ENCODE data around the gene SVOP.

Gene SVOP

DNA sequence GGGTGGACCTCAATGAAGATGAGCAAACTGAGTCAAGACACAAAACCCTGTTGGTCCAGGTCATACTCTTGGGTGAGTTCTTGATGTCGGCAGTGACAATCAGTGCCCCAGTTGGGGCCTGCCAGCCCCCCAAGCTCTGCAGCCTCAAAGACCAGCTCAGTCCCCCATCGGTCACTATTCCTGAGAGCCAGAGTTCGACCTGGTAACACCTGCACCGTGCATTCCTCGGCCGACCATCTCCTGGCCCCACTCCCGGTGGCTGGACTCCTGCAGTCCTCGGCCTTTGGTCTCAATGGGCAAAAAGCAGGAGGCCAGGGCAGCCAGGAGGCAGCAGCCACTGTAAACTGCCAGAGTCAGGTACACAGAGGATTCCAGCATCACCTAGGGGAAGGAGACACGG, 108.5 kb downstream of the SVOP start:
- in situ Hi-C loops (cut with HindIII; ENCODE audit: low pct_ligation_motif_present, low pct_unique_long_range_greater_than_20kb, low sequenced_read_pairs), result no loop called here
- no peak for DNase-seq

DNA sequence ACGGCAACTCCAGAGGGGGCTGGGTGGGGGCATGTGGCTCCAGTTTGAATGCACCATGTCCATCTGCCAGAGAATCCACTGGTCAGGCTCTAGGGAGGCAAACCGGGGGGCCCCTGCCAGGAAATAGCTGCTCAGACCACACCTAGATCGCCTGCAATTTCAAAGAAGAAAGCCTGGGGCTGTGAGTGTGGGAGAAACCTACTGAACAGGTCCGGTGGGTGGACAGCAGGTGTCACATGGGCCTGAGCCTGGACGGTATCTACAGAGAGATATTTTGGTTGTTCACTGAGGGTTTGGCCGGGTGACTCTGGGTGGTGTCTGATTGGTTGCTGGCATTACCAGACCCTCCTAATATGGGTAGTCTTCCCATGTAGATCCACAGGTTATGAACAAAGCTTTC, 109.0 kb downstream of the SVOP start:
- no peak for DNase-seq
- in situ Hi-C loops (cut with HindIII; ENCODE audit: low pct_ligation_motif_present, low pct_unique_long_range_greater_than_20kb, low sequenced_read_pairs), result no loop called here

DNA sequence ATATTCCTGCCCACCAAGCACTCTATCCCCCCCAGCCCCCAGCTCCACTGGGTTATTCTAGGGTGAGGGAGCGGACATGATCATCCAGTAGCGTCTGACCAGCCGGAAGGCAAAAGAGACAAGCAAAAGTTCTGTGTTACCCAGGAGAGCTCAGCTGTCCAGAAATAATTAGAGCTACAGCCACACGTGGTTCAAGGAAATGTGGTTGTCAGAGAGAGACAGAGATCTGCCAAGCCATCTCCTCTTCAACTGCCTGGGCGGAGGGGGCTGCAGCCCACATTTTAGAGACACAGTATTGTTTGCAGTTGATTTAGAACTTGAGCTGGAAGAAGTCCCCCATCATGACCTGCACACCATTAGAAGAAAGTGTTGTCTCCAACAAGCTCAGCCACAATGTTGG, 110.5 kb downstream of the SVOP start:
- in situ Hi-C loops (cut with HindIII; ENCODE audit: low pct_ligation_motif_present, low pct_unique_long_range_greater_than_20kb, low sequenced_read_pairs), result no loop called here
- DNase-seq, result no peak

DNA sequence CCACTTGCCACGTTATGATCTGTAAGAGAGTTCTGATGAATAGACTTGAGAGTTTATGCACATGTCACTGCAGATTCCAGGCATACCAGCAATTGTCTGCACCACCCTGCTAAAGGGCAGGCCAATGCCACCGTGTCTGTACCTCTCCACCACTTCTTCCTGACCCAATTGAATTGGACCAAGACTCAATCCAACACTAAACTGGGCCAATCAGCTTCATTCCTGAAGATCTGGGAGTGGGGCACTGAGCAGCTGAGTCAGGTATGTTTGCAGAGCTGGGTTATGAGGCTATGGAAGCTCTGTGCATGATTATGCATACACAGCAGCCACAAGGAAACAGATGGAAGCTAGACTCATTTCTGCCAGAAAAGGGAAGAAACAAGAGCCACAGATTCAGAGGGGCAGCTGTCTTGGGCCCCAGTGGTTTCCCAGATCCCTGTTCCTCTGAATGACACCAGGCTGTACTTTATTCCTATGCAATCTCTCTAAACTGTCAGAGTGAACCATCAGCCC, 113.0 kb downstream of the SVOP start:
- DNase-seq, result peak; percentile 27
- in situ Hi-C loops (cut with HindIII; ENCODE audit: low pct_ligation_motif_present, low pct_unique_long_range_greater_than_20kb, low sequenced_read_pairs), result no loop called here

DNA sequence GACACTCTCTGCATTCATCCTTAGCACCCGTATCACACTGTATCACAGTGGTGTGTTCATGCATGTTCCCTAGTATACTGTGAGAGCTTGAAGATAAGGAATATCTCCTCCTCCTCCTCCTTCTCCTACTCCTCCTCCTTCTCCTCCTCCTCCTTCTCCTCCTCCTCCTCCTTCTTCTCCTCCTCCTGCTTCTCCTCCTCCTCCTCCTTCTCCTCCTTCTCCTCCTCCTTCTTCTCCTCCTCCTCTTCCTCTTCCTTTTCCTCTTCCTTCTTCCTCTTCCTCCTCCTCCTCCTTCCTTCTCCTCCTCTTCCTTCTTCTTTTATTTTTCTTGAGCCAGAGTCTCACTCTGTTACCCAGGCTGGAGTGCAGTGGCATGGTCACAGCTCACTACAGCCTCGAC, 113.9 kb downstream of the SVOP start:
- in situ Hi-C loops (cut with HindIII; ENCODE audit: low pct_ligation_motif_present, low pct_unique_long_range_greater_than_20kb, low sequenced_read_pairs), result no loop called here
- DNase-seq, result no peak

DNA sequence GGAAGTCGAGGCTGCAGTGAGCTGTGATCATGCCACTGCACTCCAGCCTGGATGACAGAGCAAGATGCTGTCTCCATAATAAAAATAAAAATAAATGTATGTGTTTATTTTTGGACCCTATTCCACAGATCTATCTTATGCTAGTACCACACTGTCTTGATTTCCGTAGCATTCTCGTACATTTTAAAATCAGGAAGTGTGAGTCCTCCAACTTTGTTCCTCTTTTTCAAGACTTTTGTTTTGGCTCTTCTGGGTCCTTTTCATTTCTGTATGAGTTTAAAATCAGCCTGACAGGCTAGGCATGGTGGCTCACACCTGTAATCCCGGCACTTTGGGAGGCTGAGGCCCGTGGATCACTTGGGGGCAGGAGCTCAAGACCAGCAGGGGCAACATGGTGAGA, 115.1 kb downstream of the SVOP start:
- DNase-seq, result no peak
- in situ Hi-C loops (cut with HindIII; ENCODE audit: low pct_ligation_motif_present, low pct_unique_long_range_greater_than_20kb, low sequenced_read_pairs), result no loop called here

DNA sequence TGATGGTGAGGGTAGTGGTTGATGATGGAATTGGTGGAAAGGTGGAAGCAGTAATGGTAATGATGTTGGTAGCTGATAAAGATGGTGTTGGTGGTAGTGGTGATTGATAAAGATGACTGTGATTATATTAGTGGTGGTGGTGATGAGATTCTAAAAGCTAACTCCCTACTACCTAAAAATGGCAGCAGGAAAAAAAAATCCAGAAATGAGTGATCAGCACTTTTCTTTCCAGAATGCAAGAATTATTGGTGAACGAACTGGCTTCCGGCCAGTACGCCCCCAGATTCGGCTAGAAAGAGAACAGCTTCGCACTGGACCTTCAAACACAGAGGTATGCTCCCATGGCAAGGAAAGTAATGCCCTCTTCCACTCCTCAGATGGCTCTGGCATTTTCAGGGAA, 121.7 kb downstream of the SVOP start:
- in situ Hi-C loops (cut with HindIII; ENCODE audit: low pct_ligation_motif_present, low pct_unique_long_range_greater_than_20kb, low sequenced_read_pairs), result no loop called here

DNA sequence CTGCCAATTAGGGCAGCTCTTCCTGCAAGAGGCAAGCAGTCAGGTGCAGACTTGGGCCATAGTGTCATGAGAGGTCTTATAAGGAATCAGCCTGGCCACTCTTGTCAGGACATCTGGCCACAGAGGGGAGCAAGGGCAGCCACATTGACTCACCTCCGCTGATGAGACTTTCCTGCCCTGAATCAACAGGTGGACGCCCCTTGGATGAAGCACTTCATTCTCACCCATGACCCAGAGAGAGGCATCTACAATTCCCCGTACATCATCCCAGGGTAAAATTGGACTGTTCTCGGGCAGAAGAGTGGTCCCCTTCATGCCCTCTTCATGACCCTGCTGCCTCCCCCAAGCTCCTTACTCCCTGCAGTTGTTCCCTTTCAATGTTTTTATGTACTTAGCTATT, 124.1 kb downstream of the SVOP start:
- in situ Hi-C loops (cut with HindIII; ENCODE audit: low pct_ligation_motif_present, low pct_unique_long_range_greater_than_20kb, low sequenced_read_pairs), result no loop called here
- DNase-seq, result no peak

More for the DNA sequence above, 121.7 kb downstream of the SVOP start:
- DNase-seq, result no peak

DNA sequence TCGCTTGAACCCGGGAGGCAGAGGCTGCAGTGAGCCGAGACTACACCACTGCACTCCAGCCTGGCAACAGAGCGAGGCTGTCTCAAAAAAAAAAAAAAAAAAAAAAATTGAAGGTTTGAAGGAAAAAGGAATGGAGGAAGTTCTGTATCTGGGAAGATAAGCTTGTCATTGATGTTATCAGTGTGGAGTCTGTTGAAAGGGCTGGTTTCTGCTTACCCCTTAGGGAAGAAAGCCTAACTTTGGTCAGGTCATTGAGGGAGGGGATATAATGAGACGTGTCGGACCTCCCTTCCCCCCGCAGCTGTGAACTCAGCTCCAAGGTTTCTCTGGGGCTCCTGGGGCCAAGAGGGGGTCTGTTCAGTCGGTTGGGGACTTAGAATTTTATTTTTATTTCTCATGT, 124.5 kb downstream of the SVOP start:
- no peak for DNase-seq
- in situ Hi-C loops (cut with HindIII; ENCODE audit: low pct_ligation_motif_present, low pct_unique_long_range_greater_than_20kb, low sequenced_read_pairs), result no loop called here

DNA sequence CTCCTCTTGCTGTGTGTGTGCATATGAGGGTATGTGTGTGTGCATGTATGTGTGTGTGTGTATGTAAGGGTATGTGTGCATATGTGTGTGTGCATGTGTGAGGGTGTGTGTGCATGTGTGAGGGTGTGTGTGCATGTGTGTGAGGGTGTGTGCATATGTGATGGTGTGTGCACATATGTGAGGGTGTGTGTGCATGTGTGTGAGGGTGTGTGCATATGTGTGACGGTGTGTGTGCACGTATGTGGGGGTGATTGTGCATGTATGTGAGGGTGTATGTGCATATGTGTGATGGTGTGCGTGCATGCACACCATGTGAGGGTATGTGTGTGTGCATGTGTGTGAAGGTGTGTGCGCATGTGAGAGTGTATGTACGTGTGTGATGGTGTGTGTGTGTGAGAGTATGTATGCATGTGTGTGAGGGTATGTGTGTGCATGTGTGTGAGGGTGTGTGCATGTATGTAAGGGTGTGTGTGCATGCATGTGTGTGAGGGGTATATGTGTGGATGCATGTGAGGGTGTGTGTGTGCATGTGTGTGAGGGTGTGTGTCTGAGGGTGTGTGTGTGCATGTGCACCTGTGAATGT, 125.6 kb downstream of the SVOP start:
- DNase-seq, result no peak
- in situ Hi-C loops (cut with HindIII; ENCODE audit: low pct_ligation_motif_present, low pct_unique_long_range_greater_than_20kb, low sequenced_read_pairs), result no loop called here

DNA sequence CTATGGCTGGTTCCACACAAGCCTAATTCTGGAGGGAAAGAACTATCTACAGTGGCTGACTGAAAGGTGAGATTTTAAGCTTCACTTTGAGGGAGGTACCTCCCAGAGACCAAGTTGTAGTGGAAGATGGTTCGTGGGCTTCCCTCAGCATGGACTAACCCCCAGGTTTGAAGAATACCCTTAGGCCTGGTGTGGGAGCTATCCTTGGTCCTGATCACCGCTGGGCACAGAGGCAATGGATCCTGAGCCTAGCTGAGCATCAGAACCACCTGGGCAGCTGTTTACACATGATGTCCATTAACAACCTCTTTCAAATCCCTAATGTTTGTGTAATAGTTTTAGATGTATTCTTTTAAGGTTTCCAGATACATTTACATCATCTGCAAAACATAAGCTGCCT, 130.7 kb downstream of the SVOP start:
- in situ Hi-C loops (cut with HindIII; ENCODE audit: low pct_ligation_motif_present, low pct_unique_long_range_greater_than_20kb, low sequenced_read_pairs), result no loop called here
- DNase-seq, result peak; percentile 32

DNA sequence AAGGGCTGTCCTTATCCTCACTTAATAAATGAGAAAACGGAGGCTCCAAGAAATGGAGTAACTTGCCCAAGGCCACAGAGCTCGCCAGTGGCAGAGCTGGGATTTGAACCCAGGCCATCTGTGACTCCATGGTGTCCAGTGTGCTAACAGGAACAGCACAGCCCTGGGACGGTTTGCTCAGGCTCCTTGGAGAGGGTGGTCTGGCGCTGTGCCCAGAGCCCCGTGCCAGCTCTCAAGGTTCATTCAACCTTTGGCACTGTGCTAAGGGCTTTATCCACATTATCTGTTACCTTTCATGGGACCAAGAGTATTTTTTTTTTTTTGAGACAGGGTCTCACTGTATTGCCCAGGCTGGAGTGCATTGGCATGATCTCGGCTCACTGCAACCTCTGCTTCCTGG, 132.8 kb downstream of the SVOP start:
- in situ Hi-C loops (cut with HindIII; ENCODE audit: low pct_ligation_motif_present, low pct_unique_long_range_greater_than_20kb, low sequenced_read_pairs), result no loop called here
- no peak for DNase-seq

DNA sequence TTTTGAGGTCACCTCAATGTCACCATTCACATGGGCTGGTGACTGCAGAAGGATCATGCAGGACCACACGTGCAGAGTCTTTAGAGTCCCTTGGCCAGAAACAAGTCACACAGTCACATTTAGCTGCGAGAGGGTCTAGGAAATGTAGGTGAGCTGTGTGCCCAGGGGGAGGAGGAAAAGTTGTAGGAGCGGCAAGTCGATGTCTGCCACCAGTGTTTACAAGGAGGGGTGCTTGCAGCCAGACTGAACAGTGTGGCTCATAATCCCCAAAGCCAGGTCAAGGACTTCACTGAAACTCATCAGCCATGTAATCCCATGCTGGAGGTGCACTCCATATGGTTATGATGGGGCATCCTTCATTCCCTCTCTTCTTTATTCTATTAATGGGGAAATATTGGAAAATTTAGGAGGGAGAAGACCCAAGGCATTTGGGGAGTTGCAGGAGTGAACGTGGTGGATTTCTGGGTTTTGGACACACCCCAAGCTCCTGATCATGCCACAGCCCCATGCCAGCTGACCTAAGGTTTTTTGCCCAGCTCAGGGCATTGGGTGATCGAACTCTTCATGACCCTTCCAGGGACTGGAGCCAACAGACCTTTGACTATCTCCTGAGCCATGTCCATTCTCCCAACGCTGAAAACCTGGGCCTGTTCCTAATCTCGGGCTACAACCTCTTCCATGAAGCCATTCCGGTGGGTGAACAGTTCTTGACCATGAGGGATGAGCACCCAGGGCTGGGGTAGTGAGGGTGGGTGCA, 133.8 kb downstream of the SVOP start:
- no peak for DNase-seq
- in situ Hi-C loops (cut with HindIII; ENCODE audit: low pct_ligation_motif_present, low pct_unique_long_range_greater_than_20kb, low sequenced_read_pairs), result no loop called here

DNA sequence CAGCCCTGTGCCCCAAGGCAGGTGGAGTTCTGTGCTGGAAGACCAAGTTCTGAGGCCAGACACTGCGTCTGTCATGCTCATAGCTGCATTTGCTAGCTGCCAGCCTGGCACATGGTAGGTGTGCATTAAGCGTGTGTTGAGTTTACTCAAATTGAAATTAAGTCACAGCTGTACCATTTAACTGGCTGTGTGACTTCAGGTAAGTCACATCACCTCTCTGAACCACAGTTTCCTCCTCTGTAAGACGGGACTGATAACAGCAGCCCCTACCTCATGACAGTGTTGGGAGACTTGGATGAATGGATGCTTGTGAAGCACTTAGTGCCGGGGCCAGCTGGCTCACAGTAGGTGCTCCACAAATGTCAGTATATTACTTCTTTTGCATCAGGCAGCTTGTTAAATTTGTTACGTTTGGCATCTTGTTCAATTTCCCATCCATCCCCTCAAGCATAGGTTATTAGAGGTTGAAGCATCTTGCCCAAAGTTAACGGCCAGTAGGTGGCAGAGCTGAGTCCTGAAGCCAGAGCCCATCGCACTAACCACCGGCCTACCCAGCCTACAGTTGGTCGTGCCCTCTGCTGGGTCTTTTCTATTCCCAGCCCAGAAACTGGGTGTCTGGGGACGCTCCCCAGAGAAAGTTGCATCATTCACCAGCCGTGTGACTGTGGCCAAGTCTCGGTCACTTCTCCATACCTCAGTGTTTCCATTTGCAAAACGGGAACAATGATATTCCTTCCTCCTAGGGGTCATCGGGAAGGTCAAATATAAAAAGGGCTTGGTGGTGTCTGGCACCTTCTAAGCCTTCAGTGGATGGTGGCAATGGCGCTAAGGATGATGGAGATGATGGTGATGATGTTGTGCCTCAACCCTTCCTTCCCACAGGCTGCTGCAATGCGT, 136.5 kb downstream of the SVOP start:
- DNase-seq, result peak; percentile 62
- in situ Hi-C loops (cut with HindIII; ENCODE audit: low pct_ligation_motif_present, low pct_unique_long_range_greater_than_20kb, low sequenced_read_pairs), result no loop called here

DNA sequence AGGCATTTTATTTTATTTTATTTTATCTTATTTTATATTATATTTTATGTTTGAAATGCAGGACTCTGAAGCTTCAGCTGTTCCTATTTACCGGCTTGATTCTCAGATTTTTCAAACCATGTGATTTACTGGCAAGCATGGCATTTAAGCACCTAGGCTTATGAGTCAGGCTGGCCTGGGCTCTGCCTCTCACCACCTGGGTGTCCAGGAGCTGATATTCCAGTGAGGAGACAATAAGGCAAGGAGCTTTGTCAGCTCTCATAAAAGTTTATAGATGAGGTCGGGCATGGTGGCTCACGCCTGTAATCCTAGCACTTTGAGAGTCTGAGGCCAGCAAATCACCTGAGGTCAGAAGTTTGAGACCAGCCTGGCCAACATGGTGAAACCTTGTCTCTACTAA, 138.9 kb downstream of the SVOP start:
- no peak for DNase-seq
- in situ Hi-C loops (cut with HindIII; ENCODE audit: low pct_ligation_motif_present, low pct_unique_long_range_greater_than_20kb, low sequenced_read_pairs), result no loop called here

DNA sequence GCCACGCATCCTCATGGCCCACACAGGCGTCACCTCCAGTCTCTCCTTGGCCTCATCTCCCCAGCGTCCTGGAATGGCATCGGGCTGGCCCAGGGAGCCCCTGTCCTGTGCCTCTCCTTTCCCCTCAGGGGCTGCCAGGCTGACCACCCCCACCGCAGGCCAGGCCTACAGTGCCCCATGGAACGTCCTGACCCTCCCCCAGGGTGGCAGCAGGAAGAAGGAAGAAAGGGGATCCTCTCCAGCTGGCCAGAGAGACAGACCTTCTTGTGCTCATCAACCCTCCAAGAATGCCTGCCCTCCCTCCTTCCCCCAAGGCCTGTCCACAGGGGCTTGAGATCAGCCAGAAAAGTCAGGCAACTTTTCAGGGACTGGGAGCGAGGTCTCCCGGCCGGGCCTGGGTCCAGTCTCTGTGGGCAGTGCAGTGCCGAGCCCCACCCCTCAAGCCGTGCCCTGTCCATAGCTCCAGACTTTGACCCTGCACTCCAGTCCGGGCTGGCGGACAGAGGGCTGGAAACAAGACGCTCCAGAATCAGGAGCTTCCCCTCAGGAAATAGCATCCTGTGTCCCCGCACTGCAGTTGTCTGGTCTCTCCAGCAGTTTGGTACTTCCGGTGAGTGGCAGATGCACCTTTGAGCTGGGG, 141.1 kb downstream of the SVOP start, which contains the start of gene DAO:
DAO (plus strand) TSS at position 478 of the 640 bp plus-strand sequence. CDS start 4,915 bp downstream, outside the sequence.
- no peak for DNase-seq
- in situ Hi-C loops (cut with HindIII; ENCODE audit: low pct_ligation_motif_present, low pct_unique_long_range_greater_than_20kb, low sequenced_read_pairs), result no loop called here

DNA sequence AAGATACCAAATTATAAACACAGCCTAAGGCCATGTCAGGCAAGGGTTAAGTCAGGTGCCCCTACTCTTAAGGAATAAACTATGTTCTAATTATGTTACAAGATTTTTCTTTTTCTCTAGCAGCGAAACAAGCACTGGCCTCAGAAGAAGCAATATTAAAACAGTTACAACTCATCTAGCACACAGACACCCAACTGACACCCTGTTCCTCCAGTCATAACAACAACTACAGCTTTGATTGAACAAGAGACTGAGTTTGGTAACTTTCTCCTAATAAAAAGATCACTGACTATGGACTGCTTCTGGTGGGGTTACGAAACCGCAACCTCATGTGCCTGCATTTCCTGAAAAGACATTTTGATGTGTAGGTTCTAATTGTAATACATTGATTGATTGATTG, 144.3 kb downstream of the SVOP start:
- in situ Hi-C loops (cut with HindIII; ENCODE audit: low pct_ligation_motif_present, low pct_unique_long_range_greater_than_20kb, low sequenced_read_pairs), result no loop called here
- no peak for DNase-seq

DNA sequence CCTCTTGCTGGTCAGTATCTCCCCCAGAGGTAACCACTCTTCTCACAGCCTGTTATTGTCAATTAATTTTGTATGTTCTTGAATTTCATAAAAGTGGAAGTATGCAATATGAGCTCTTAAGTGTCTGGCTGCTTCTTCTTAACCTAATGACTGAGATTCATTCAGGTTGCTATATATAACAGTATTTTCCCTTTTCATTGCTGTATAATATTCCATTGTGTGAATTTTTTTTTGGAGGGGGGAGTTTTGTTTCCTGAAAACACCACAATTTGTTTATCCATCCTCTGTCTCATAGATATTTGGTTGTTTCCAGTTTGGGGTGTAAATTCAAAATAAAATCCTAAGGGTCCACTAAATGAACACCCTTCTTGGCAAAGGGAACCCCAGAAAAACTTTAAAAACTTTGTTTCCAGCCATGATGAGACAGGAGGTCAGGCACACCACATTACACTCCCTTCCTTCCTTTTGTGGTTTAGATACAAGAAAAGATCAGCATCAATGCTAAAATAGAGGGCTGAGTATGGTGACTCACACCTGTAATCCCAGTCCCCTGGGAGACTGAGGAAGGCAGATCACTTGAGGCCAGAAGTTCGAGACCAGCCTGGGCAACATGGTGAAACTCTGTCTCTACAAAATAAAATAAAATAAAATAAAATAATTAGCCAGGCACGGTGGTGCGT, 145.0 kb downstream of the SVOP start:
- in situ Hi-C loops (cut with HindIII; ENCODE audit: low pct_ligation_motif_present, low pct_unique_long_range_greater_than_20kb, low sequenced_read_pairs), result no loop called here
- DNase-seq, result no peak

Data from ACHN (cell line).